HG03139 (cell line): ENCODE results near the gene EIF2B5.

Experiments used
- ATAC-seq: cut with Tn5 transposase; IDR thresholded peaks from one replicate; pipeline ENCODE4 v1.9.1; 2021; ENCODE audit not compliant: unreplicated experiment

Gene EIF2B5

DNA sequence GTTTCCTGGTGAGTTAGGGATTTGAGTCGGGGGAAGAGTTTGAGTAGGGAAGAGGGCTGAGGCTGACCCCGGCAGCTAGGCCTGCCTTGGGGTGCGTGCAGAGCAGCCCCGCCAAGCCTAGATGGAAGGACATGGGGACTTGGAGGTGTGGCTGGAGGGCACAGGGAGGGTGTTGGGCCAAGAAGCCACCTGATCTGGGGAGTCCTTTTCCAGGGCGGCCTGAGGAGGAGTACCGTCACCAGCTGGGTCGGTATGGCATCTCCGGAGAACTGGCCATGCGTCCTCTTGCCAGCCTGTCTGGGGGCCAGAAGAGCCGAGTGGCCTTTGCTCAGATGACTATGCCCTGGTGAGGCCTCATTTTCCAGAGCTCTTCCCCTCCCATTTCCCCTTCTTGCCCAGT, 57.7 kb downstream of the EIF2B5 start:
- no peak for ATAC-seq

DNA sequence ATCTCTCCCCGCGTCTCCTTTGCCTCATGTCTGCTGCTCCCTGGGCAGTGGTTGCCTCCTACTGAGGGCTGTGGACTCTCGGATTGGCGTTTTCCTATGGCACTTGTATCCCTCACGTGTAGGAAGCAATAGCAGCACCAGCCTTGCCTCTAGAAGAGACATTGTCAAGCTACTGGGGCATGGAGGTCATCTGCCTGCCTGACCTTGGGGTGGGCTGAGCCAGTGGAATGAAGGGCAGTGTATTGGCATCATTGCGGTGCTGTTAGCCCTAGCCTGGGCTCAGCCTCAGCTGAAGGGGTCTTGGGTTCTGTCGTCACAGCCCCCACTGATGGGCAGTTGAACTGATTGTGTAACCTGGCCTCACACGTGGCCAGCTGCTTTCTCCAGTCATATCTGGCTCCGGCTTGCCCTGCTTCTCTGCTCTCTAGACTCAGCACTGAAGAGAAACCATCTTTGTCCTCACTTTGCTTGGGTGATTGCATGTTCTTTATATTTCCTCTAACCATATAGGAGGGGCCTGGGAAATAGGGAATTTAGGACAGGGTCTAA, 58.9 kb downstream of the EIF2B5 start:
- ATAC-seq: no peak
